ENCODE results near the gene MB. TPM values are rescaled to one million over a fixed set of nuclear protein-coding genes. Genes with fewer than 3 reads are reported as not detected.
"Not testable (repeated sequence)": the region's sequence is repeated elsewhere in the genome, so short reads cannot be mapped to it uniquely, and the experiment has no call there.

The MB gene
- total RNA-seq, 1 donor from 2014 or later: not detected

GRCh38 chr22:35638410-35638809 lies 21.3 kb upstream of the MB start:
- DNase-seq (ENCODE audit: low spot score in 2 of 2) (peak in 1 of 2 donors; percentile 64), FAIRE-seq (no peak)

- no peak for FAIRE-seq
- no peak for DNase-seq (ENCODE audit: low spot score in 2 of 2)
These were observed 20.9 kb upstream of the MB start for GRCh38 chr22:35638001-35638400.

GRCh38 chr22:35637254-35637653 lies 20.1 kb upstream of the MB start:
- no peak for DNase-seq (ENCODE audit: low spot score in 2 of 2)
- no peak for FAIRE-seq

GRCh38 chr22:35634943-35635540 lies 17.9 kb upstream of the MB start:
- DNase-seq (ENCODE audit: low spot score in 2 of 2) (no peak), FAIRE-seq (no peak)

GRCh38 chr22:35634015-35634414 lies 16.9 kb upstream of the MB start:
- FAIRE-seq: no peak
- no peak for DNase-seq (ENCODE audit: low spot score in 2 of 2)

- FAIRE-seq: no peak
- DNase-seq (ENCODE audit: low spot score in 2 of 2): no peak
These were observed 16.4 kb upstream of the MB start for GRCh38 chr22:35633520-35633919.

- DNase-seq (ENCODE audit: low spot score in 2 of 2) (no peak), FAIRE-seq (no peak)
These were observed 15.8 kb upstream of the MB start for GRCh38 chr22:35632935-35633334.

- FAIRE-seq: no peak
- DNase-seq (ENCODE audit: low spot score in 2 of 2): no peak
These were observed 14.5 kb upstream of the MB start for GRCh38 chr22:35631597-35631996.

GRCh38 chr22:35630891-35631290 lies 13.8 kb upstream of the MB start:
- DNase-seq (ENCODE audit: low spot score in 2 of 2): no peak

GRCh38 chr22:35630387-35630793 lies 13.3 kb upstream of the MB start:
- FAIRE-seq: no peak
- no peak for DNase-seq (ENCODE audit: low spot score in 2 of 2)

More at GRCh38 chr22:35630891-35631290, 13.8 kb upstream of the MB start:
- FAIRE-seq: no peak

- DNase-seq (ENCODE audit: low spot score in 2 of 2) (no peak), FAIRE-seq (no peak)
These were observed 12.5 kb upstream of the MB start for GRCh38 chr22:35629406-35630216.

- DNase-seq (ENCODE audit: low spot score in 2 of 2) (no peak), FAIRE-seq (no peak)
These were observed 11.6 kb upstream of the MB start for GRCh38 chr22:35628732-35629131.

- peak; percentile 22 to 65 for DNase-seq (ENCODE audit: low spot score in 2 of 2)
- FAIRE-seq: no peak
These were observed 10.3 kb upstream of the MB start for GRCh38 chr22:35627267-35628041.

- FAIRE-seq: no peak
- no peak for DNase-seq (ENCODE audit: low spot score in 2 of 2)
These were observed 8.8 kb upstream of the MB start for GRCh38 chr22:35625763-35626432.

- DNase-seq (ENCODE audit: low spot score in 2 of 2) (no peak), FAIRE-seq (no peak)
These were observed 7.4 kb upstream of the MB start for GRCh38 chr22:35624547-35624946.

- DNase-seq (ENCODE audit: low spot score in 2 of 2); FAIRE-seq: not testable (repeated sequence)
These were observed 6.8 kb upstream of the MB start for GRCh38 chr22:35623885-35624284.

- DNase-seq (ENCODE audit: low spot score in 2 of 2) (no peak), FAIRE-seq (no peak)
These were observed 5.2 kb upstream of the MB start for GRCh38 chr22:35622191-35622913.

GRCh38 chr22:35621451-35621850 lies 4.3 kb upstream of the MB start:
- DNase-seq (ENCODE audit: low spot score in 2 of 2): no peak
- FAIRE-seq: no peak

GRCh38 chr22:35620624-35621251 lies 3.6 kb upstream of the MB start:
- DNase-seq (ENCODE audit: low spot score in 2 of 2) (no peak), FAIRE-seq (no peak)
